C4-2B (cell line): ENCODE results near the gene NR2F1-AS1.

Experiments
- ZFX ChIP-seq: fragments of 450-650 bp; IDR thresholded peaks from 2 replicates; pipeline ENCODE4 v1.6.1; 2017
- TF ChIP-seq, protein P1 (sequence below): fragments of 450-650 bp; conservative IDR thresholded peaks from 2 replicates; pipeline ENCODE4 v1.5.1; 2017; ENCODE audit warnings: mild to moderate bottlenecking

DNA sequence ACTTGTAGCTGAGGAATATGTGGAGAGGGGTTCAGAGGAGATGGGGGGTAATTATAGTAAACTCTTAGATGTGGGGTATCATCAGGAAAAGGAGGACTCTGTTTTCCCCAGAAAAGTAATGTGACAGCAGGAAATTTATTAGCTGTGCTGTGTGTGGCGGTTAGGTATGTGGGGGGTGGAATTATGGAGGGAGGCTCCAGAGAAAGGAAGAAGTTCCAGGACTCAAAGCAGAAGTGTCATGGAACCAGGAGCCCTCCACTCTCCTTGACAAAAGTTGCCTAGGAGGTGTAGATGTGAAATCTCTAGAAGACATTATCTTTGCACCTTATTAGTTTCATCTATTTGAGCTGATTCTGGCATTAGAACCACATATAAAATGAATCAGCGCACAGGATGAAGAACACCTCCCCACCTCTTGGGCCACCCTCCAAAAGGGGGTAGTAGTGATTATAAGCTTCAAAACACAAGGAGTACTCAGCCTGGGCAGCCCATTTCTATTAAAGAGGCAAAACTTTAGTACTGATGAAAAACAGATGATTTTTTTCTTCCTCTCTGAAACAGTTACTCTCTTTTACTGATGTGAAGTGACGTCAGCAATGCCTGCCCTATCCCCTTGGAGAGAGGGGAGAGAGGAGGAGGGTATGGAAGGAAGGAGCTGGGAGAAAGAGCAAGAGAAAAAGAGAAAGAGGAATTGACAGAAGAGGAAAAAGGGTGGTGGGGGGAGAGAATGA lies 20.2 kb upstream of the NR2F1-AS1 start:
- TF ChIP-seq, protein P1, sequence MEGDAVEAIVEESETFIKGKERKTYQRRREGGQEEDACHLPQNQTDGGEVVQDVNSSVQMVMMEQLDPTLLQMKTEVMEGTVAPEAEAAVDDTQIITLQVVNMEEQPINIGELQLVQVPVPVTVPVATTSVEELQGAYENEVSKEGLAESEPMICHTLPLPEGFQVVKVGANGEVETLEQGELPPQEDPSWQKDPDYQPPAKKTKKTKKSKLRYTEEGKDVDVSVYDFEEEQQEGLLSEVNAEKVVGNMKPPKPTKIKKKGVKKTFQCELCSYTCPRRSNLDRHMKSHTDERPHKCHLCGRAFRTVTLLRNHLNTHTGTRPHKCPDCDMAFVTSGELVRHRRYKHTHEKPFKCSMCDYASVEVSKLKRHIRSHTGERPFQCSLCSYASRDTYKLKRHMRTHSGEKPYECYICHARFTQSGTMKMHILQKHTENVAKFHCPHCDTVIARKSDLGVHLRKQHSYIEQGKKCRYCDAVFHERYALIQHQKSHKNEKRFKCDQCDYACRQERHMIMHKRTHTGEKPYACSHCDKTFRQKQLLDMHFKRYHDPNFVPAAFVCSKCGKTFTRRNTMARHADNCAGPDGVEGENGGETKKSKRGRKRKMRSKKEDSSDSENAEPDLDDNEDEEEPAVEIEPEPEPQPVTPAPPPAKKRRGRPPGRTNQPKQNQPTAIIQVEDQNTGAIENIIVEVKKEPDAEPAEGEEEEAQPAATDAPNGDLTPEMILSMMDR = no peak
- TF ChIP-seq ZFX = no peak
